Daoy (cell line): ENCODE data around the gene MXRA7. TPM values are rescaled to one million over a fixed set of nuclear protein-coding genes. Genes with fewer than 3 reads are reported as not detected.
"Not testable (repeated sequence)": the region's sequence is repeated elsewhere in the genome, so short reads cannot be mapped to it uniquely, and the experiment has no call there.

Experiments used
- DNase-seq: peaks from one replicate; pipeline ENCODE4 v3.0.0-alpha.2; 2015; ENCODE audit warnings: low read depth
- total RNA-seq: library from RNA; depleted of rRNA; stranded (reverse); fragments of >200 nt; shearing (Covaris generic); gene quantifications from 2 replicates; pipeline ENCODE4 v1.2.3, GENCODE V29; 2014; rRNA removed

Gene MXRA7
- total RNA-seq, 1 experiment from 2014 or later: 171 TPM

DNA sequence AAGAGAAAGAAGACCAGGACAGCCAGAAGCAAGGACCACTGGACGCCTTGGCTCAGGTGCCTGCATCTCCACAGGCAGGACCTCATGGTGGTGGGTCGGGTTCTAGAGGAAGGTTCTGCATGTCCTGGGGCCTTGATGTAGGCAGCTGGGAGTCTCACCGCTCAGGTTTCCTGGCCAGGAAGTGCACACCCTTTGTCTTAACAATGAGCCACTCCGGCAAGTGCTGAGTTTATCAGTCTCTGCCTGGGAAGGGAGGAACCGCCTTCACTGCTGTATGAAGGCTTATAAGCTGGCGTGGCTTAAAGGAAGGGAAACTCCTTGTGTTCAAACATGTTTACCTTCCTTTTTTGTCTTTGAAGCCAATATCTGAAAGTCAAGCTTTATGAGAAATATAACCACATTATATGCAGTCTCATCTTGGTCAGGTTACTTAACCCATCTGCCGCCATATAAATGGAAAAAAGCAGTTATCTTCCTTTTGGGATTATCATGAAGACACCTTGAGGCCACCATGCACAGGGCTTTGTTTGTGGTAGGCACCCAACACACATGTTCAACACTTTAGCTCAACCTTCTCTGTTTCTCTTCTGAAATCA is 67.1 kb downstream of the MXRA7 start, which contains the start of gene ST6GALNAC1:
TSS of gene ST6GALNAC1 (minus strand) at position 205 of the 596 bp plus-strand sequence. CDS start at position 86, 119 bp downstream.
- peak; percentile 18 for DNase-seq

DNA sequence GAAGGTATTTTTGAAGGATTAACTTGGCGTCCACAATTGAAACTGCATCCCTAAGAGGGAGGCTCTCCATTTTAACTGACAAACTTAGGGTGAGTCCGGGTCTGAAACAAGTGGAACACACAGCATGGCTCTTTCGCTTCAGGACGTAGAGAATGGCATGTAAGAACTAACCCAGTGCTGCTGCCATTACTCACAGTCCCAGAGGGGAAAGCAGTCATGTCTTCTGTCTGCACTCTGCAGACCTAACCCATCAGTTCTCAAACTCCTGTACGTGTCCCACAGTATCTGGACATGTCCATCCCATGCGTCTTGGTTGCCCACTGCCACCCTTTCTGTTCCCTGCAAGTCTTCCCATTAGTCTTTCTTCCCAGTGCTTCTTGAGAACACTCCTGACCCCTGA is 67.8 kb downstream of the MXRA7 start:
- no peak for DNase-seq

DNA sequence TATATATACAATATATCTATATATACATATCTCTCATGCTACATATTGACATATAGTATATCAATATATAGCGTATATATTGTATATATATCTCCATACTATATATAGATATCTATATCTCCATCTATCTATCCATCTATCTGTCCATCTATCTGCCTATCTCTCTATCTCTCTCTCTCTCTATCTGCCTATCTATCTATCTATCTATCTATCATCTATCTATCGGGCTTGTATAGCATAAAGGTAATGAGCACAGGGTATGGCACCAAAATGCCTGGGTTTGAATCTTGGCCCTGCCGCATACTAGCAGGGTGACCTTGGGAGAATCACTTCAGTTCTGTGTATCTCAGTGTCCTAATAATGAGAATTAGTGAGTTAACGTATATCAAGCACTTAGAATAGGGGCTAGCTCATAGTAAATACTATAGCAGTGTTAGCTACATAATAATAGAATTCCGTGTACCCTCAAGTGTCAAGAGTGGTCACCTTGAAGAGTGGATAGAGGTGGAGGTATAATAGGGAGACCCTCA is 68.7 kb downstream of the MXRA7 start:
- DNase-seq: no peak

DNA sequence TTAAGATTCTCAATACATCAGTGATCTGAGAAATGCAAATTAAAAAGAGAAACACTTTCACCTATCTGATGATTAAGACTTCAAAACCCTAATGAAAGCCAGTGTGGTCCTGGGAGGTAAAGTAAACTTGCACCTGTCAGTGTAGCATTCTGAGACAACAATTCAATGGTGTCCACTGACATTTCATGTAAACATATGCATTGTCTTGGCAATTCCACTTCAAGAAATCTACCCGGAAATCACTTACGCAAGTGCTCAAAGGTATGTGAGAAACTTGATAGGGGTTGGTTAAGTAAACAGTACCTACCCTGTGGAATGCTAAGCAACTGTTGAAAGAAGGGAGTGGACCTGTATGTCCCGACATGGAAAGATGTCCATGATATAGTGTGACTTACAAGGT is 69.3 kb downstream of the MXRA7 start:
- no peak for DNase-seq

DNA sequence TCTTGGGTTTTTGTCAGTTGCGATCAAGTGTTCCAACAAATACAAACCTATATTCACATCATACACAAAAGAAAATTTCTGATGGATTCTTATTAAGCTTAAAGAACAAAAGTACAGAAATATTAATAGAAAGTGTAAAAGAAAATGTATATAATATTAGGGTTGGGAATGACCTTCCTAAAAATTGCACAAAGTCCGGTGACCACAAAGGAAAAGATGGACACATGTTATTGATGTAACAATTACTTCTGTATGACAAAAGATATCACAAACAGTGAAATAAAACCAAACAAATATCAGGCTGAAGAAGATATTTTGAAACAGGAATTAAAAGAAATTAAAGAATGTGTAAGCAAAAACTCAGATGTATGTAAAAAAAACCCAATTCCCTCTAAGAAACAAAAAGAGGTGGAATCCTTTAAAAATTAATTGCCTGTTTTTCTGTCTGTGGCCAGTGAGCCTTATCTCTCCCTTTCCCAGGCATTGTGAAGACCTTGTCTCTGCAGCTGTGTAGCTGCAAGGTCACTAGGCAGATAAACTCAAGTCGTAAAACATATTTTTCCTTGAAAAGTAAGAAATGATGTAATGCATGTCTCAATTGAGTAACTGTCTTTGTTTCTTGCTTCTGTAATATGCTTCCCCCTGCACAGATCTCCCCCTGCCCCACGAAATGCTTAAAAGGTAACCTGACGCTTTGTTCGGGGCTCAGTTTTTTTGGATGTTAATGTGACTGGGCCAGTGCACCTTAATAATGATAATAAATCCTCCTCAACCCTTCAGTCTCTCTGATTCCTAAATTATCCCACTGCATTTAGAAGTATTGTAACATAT is 70.0 kb downstream of the MXRA7 start:
- no peak for DNase-seq

DNA sequence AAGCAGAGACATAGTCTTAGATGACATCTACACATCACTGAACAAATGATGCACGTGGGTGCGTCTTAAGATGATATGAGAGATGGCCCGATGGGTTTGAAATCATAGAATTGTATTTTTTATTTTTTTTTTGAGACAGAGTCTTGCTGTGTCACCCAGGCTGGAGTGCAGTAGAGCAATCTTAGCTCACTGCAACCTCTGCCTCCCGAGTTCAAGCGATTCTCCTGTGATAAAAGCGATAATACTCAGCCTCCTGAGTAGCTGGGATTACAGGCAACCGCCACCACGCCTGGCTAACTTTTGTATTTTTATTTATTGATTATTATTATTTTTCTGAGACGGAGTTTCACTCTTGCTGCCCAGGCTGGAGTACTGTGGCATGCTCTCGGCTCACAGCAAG is 72.5 kb downstream of the MXRA7 start:
- no peak for DNase-seq

DNA sequence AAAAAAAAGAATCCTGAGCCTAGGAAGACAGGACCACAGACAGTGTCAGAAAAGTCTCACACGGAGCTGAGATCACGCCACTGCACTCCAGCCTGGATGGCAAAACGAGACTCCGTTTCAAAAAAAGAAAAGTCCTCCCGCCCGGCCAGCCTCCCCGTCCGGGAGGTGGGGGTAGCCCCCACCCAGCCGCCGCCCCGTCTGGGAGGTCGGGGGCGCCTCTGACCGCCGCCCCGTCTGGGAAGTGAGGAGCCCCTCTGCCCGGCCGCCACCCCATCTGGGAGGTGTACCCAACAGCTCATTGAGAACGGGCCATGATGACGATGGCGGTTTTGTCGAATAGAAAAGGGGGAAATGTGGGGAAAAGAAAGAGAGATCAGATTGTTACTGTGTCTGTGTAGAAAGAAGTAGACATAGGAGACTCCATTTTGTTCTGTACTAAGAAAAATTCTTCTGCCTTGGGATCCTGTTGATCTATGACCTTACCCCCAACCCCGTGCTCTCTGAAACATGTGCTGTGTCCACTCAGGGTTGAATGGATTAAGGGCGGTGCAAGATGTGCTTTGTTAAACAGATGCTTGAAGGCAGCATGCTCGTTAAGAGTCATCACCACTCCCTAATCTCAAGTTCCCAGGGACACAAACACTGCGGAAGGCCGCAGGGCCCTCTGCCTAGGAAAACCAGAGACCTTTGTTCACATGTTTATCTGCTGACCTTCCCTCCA is 74.1 kb downstream of the MXRA7 start:
- DNase-seq: not testable (repeated sequence)

DNA sequence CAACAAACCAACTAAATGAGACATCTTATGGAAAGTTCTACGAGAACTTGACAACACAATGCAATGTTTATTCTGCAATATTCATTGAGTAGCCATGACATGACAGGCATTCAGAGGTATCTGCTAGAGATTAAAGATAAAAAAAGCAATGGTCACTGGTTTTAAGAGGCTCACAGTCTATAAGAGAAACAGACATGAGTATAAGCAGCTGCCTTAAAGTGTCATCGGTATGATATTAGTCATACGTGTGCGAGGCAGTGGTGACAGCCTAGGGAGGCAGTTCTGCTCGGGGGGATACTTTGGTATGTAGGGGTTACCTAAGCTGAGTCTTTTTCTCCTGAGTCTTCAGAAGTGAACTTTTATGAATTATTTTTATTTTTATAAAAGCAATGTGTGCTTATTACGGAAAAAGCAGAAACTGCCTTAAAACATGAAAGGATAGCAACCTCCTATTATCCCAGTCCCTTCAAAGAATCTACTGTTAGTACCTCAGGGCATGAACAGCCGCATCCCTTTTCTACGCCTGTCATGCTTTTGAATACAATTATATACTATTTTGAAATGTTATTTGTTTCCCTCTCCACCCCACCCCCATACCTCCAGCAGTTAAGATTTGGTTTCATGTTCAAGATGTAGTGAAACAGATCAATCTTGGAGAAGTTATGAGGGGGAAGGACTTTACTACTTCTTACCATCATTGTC is 75.0 kb downstream of the MXRA7 start:
- no peak for DNase-seq

DNA sequence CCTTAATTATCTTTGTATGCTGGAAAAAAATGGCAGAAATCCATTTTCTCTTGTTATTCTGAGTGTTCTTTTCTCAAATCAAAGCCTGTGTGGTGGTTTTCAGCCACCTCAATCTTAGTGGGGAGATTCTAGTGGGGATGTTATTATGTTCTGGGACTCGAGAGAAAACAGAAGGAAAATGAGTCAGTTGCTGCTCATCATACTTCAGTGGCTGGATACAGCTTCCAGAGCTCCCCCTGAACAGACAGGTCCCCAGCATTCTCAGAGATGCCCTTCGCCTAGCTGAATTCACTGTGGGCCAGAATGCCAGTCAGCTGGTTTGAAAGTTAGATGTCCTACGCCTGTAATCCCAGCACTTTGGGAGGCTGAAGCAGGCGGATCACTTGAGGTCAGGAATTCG is 75.7 kb downstream of the MXRA7 start:
- DNase-seq: peak; percentile 33

DNA sequence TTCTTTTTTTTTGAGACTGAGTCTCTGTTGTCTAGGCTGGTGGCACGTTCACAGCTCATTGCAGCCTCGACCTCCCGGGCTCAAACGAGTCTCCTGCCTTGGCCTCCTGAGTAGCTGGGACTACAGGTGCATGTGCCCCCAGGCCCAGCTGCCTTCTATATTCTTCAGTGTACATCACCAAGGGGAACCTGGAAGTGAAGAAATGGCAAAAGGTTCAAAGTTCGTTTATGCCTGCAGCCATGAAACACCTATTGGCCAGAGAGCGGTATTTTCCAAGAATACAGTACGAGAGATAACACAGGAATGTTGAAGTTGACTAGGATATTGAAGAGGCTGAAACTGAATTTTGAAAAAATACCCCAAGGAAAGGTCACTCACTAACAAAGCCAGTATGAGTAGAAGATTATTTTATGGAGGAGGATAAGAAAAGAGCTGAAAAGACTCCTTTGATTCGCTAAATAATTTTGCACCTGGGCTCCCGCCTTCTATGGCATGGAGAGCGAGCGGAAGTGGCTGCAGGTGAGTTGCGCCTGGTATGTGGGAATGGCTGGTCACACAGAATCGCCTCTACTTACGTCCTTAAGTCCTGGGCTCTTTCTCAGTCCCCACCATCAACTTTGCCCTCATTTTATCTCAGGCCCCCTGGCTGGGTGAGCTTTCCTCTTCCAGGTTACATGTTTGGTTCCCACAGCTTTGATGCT is 77.0 kb downstream of the MXRA7 start:
- DNase-seq: no peak

DNA sequence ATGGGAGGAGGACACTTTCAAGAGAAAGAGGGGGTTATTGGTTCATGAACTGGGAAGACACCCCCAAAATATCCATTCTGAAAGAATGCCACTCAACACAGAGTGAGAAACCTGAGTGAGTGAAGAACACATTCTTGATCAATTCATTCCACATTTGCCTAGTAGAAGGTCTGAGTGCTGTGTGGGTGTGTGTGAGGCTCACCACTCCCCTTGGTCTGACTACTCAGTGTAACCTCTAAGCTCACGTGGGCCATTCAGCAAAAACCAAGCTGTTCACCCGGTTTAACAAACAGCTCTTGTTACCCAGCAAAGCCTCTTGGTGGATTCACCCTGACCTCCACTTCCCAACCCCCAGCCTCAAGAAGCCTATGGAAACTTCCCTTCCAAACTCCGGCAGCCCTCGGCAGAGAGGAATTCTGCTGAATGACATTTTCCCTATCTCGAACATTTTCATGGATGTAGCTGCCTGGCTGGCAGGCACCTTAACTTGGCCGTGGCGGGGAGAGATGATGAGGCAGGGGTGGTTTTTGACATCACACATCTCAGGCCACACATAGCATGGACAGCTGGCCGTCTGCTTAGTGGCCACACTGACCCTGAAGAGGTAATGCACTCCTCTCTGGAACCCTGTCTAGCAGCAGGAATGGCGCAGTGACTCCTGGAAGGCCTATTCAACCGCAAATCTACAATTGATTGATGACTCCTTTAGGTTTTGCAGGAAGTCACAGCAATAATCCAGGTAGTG is 78.8 kb downstream of the MXRA7 start:
- no peak for DNase-seq

DNA sequence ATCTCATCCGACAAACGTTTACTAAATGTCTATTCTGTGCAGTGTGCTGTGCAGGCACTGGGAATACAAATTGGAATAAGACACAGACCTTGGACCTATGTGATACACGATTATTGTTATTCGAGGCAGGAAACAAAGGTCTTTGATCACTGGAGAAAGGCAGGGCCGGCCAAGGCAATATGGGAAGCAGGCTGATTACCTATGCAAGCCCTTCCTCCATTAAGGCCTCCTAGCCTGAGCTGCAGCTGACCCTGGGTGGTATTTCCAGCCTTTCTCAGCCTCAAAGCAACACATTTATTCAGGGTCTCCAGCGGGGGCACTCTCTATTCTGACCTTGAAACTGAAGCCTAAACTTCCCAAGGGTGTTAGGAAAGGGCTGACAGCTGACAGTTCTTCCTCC is 80.6 kb downstream of the MXRA7 start:
- DNase-seq: no peak

Other genes starting within 250 kb of the MXRA7 start
- gene AANAT, start 243.4 kb downstream of the MXRA7 start, total RNA-seq: not detected in 2 replicates
- gene RHBDF2, start 209.5 kb downstream of the MXRA7 start, total RNA-seq: 26.6 and 35.5 TPM in 2 replicates
- 8.3 and 16.0 TPM in 2 replicates for gene CYGB, start 173.3 kb downstream of the MXRA7 start, total RNA-seq
- 0.51 TPM in 1 of 2 replicates, not detected in the other for gene PRCD, start 170.9 kb downstream of the MXRA7 start, total RNA-seq
- 0.24 and 0.40 TPM in 2 replicates for gene ST6GALNAC2, start 125.1 kb downstream of the MXRA7 start, total RNA-seq
- gene ST6GALNAC1, start 67.2 kb downstream of the MXRA7 start, total RNA-seq: not detected in 2 replicates
- 36.2 and 38.9 TPM in 2 replicates for gene JMJD6, start 15.6 kb upstream of the MXRA7 start, total RNA-seq
- gene METTL23, start 15.9 kb upstream of the MXRA7 start, total RNA-seq: 29.4 and 36.5 TPM in 2 replicates
- 359 and 429 TPM in 2 replicates for gene SRSF2, start 26.4 kb upstream of the MXRA7 start, total RNA-seq
- gene MFSD11, start 27.2 kb upstream of the MXRA7 start, total RNA-seq: 21.4 and 37.6 TPM in 2 replicates
- gene MGAT5B, start 157.4 kb upstream of the MXRA7 start, total RNA-seq: 4.1 and 5.4 TPM in 2 replicates